A204.1 (cell line): Measurements from ENCODE around the gene TMEM250.
"Not testable (repeated sequence)": the region's sequence is repeated elsewhere in the genome, so short reads cannot be mapped to it uniquely, and the experiment has no call there.

ENCODE experiments used
- FAIRE-seq: peaks from 2 replicates; lab custom pipeline; 2012; peaks lifted over from hg19 to GRCh38; lab: Jason Lieb, UNC

The TMEM250 gene

DNA sequence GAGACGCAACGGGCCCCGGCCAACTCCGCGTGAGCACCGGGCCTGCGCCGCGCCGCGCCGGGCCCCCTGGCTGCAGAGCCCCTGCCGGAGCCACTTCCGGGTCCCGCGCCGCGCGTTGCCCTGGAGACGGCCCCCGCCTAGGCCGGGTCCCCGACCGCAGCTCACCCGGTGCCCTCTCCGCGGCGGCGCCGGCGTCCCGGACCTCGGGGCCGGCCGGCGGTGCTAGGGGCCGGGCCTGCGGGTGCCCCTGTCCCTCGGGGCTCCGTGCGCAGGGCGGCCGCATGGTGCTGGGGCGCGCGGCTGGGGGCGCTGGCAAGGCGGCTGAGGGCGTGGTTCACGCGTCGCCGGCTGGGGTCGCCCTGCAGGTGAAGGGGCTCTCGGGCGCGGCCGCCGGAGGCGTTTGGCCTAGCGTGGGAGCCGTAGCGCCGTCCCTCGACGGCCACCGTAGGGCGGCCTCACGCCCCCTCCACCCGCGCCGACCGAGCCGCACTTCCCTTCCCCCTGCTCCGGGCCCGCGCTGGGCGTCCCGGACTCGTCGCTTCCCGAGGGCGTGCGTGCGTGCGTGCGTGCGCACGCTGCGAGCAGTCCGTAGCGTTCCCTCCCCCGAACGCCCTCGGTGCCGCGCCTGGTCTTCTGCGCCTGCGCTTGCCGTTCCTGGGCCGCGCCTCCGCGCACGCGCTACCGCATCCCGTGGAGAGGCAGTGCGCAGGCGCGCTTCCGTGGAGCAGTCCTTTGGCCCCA is at the start of gene TMEM250:
TMEM250 (minus strand) TSS at position 556 of the 741 bp plus-strand sequence. CDS start 1,975 bp downstream, outside the sequence.
- FAIRE-seq, result no peak

GRCh38 chr9:136163248-136163850 is 44.7 kb upstream of the TMEM250 start:
- FAIRE-seq, result no peak

GRCh38 chr9:136160995-136161610 is 42.4 kb upstream of the TMEM250 start:
- no peak for FAIRE-seq

DNA sequence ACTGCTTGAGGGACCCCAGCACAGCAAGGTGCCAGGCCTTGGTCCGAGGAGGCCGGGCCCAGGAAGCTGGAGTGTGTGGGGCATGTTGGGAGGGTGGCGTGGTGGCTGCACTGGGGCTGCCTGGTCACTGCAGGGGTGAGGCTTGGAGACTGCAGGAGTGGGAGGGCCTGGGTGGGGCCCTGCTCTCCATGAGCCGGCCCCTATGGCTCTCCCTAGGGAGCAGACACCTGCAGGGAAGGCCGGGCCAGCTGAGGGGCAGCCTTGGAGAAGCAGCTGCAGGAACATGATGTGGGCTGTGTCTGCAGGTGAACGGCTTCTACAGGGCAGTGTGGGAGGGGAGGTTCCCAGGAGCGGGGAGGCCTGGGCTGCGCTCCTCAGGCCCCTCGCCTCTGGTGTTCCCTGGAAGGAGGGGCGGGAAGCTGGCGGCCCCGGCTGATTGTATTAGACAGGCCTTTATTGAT is 41.7 kb upstream of the TMEM250 start:
- no peak for FAIRE-seq

DNA sequence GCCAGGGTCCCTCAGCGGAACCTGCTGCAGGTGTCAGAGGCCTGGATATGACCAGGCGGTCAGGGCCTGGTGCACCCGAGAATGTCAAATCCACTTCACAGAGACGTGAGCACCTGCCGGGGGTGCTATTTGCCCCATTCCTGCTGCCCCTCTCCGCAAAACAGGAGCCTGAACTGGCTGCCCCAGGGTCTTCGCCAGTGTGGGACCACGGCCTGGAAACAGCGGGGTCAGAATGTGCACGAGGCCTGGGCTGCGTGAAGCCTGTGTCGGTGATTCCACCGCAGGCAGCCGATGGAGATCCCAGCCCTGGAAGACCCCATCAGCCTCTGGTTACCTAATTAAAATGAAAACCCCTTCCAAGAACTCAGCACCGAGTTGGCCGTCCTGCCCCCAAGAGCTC is 41.2 kb upstream of the TMEM250 start:
- FAIRE-seq, result no peak

- FAIRE-seq, result no peak
These were observed 39.0 kb upstream of the TMEM250 start for GRCh38 chr9:136157477-136158265.

DNA sequence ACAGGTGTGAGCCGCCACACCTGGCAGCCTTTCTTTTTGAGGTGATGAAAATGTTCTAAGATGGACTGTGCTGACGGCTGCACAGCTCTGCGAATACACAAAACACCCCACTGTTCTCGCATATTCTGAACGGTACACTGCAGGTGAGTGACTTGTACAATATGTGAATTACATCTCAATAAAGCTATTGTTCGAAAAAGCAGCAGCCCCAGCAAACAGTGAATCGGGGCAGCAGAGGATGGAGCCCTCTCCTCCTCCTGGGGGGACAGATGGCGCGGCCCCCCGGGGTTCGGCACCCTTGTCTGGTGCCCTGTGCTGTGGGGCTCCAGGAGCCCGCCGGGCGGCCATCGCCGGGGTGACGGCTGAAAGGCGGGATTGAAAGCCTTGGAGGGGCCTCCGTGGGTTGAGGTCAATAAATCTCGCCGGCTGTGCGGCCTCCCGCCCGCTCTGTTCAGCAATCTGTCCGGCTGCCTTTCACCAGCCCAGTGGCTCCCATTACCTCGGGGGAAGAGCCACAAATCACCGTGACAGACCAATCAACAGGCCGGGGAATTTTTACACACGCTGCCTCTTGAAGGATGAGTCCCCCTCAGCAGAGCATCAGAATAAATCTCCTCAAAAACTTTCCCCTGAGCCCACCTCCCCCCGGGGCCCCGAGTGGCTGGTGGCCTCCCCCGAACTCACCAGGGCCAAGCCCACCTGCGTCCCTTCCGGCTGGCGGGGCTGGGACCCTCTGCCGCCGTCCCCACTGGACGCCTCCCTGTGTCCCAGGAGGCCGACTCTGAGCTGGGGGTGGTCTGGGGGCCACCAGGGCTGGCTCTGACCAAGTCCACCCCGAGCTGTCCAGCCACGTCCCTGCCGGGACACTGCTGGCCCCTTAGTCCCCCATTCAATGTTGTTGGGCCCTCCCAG is 37.8 kb upstream of the TMEM250 start:
- FAIRE-seq, result no peak

- no peak for FAIRE-seq
These were observed 36.9 kb upstream of the TMEM250 start for GRCh38 chr9:136155576-136155975.

- no peak for FAIRE-seq
These were observed 36.3 kb upstream of the TMEM250 start for GRCh38 chr9:136154943-136155342.

DNA sequence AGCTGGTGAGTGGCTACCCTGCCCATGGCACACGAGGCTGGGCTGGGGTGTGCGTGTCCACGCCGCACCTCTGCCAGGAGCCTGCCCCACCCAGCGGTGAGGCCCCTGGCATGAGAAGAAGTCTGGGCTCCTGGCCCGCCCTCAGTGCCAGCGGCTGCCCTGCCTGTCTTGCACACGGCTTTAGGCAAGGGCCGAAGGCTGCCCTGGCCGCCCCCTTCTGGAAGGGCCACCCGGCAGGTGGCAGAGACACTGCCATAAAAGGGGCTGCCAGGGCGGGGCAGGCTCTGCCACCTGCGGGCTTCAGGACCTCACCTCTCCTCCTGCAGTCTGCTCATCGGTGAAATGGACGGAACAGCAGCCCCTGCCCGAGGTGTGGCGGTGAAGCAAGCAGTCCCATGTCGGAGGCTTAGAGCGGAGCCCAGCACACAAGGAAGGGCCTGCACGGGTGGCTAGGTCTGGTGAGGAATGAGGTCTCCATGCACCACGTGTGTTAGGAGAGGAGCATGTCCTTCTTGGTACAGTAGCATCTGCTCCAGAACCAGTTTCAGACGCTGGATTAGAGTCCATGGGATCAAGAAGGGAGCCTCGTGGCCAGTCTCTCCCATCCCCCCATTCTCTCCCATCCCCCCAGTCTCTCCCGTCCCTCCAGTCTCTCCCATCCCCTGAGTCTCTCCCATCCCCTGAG is 34.8 kb upstream of the TMEM250 start:
- FAIRE-seq, result no peak

GRCh38 chr9:136152931-136153330 is 34.3 kb upstream of the TMEM250 start:
- no peak for FAIRE-seq

DNA sequence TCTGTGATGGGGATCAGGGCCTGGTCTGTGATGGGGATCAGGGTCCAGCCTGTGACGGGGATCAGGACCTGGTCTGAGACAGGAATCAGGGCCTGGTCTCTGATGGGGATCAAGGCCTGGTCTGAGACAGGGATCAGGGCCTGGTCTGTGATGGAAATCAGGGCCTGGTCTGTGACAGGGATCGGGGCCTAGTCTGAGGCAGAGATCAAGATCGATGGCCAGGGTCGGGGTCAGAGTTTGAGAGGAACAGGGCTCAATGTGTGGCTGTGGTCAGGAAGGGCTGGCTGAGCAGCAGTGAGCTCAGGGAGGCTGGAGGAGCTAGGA is 33.8 kb upstream of the TMEM250 start:
- FAIRE-seq, result no peak

DNA sequence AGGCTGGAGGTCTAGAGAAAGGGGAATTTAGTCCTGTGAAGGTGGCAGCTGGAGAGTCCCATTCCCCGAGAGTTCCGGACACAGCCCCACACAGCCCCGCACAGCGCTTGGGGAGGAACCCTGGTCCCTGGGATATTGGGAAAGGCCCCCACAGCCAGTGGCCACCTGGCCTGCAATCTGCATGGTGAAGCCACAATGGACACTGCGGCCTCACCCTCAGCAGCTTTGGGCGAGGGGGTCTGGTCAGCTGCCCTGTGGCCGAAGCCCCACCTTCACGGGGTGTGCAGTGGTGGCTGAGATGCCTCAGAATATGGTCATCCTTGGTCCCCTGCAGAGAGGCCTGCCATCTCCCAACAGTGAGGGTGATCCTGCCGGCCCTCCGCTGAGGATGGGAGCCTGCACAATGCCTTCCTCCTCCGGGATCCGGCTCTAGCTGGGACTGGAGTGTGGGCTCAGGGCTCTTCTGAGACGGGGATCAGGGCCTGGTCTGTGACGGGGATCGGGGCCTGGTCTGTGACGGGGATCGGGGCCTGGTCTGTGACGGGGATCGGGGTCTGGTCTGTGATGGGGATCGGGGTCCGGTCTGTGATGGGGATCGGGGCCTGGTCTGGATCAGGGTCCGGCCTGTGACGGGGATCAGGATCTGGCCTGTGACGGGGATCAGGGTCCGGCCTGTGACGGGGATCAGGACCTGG is 33.3 kb upstream of the TMEM250 start:
- FAIRE-seq, result no peak

- no peak for FAIRE-seq
These were observed 32.6 kb upstream of the TMEM250 start for GRCh38 chr9:136151214-136151804.

- FAIRE-seq, result not testable (repeated sequence)
These were observed 32.1 kb upstream of the TMEM250 start for GRCh38 chr9:136150664-136151213.

GRCh38 chr9:136149853-136150252 is 31.2 kb upstream of the TMEM250 start:
- no peak for FAIRE-seq

DNA sequence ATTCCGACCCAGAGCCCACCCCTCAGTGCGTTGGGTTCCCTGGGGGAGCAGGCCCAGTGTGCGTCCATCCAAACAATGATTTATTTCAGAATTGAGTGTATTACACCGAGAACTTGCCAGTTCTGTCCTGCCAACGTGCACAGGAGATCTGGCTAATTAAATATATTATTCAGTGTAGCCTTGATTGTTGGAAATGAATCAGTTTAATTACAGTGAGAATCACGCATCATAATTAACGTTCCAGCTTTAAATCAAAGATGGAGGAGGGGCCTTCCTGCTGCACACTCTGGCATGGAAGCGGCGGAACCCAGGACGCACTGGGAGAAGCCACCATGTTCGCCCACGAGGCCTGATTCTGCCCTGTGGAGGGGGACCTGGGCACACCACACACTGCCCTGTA is 30.7 kb upstream of the TMEM250 start:
- FAIRE-seq, result no peak

GRCh38 chr9:136148766-136149165 is 30.1 kb upstream of the TMEM250 start:
- FAIRE-seq, result no peak

GRCh38 chr9:136147890-136148714 is 29.4 kb upstream of the TMEM250 start:
- no peak for FAIRE-seq
